Smooth muscle cell of the brain vasculature (primary cell): ENCODE measurements around the gene SSTR4.
"Not testable (repeated sequence)": the region's sequence is repeated elsewhere in the genome, so short reads cannot be mapped to it uniquely, and the experiment has no call there.

Source experiments
- DNase-seq: peaks from one replicate; pipeline ENCODE4 v3.0.0-alpha.2; 2012; ENCODE audit warnings: low read depth, low spot score

Gene SSTR4

DNA sequence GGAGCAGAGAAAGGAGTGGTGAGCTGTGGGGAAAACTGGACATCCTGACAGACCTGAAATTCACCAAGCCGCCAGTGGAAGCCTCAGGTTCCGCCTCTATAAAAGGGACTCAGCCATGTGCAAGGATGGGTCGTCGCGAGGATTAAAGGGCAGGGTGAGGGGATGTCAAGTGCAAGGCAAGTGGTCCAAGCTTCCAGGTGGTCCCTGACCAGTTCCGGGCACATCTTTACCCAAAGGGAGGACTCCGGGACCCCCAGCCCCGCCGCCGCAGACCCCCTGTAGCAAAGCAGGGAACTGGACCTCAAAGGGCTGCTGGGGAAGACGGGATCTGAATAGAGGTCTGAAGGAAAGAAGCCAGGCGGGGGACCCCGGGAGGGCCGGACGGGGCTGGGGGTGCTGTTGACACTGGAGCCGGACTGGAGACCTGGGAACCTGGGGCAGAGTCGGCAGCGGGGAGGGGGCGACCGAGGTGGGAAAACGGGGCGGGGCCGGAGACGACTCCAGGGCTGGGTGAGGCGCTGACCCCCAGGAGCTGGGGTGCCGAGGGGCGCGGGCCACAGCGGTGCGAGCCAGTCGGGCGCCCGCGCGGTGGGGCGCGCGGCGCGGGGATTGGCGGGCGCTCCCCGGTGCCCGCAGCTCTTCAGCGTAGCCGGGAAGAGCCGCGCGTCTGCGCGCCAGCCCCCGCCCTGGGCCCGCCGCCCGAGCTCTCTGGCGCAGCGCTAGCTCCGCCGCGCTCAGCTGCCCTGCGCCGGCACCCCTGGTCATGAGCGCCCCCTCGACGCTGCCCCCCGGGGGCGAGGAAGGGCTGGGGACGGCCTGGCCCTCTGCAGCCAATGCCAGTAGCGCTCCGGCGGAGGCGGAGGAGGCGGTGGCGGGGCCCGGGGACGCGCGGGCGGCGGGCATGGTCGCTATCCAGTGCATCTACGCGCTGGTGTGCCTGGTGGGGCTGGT is at the start of gene SSTR4:
Gene SSTR4 (plus strand): TSS at position 592 of the 951 bp plus-strand sequence. CDS start 172 bp downstream, at position 764.
- DNase-seq = no peak

GRCh38 chr20:22986601-22987000 is 48.5 kb upstream of the SSTR4 start:
- no peak for DNase-seq

DNA sequence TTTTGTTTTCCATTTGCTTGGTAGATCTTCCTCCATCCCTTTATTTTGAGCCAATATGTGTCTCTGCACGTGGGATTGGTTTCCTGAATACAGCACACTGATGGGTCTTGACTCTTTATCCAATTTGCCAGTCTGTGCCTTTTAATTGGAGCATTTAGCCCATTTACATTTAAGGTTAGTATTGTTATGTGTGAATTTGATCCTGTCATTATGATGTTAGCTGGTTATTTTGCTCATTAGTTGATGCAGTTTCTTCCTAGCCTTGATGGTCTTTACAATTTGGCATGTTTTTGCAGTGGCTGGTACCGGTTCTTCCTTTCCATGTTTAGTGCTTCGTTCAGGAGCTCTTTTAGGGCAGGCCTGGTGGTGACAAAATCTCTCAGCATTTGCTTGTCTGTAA is 43.7 kb upstream of the SSTR4 start:
- not testable (repeated sequence) for DNase-seq

GRCh38 chr20:22993823-22994222 is 41.3 kb upstream of the SSTR4 start:
- DNase-seq = no peak

DNA sequence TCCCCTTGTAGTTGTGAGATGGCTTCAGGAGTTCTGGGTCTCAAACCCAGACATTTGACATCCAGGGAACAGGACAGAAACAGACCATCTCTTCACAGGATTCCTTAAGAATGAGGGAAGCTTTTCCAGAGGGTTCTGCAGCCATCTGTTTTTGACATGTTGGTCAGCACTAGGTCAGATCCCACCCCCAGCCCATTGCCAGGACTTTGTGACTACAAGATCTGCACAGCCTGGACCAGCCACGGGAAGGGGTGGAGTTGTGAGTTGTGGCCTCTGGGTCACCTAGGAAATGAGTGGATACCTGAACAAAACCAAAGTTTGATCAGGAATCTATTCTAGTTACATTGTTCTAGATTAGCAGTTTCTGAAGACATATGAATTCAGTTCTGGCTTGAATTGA is 39.2 kb upstream of the SSTR4 start:
- DNase-seq = no peak

DNA sequence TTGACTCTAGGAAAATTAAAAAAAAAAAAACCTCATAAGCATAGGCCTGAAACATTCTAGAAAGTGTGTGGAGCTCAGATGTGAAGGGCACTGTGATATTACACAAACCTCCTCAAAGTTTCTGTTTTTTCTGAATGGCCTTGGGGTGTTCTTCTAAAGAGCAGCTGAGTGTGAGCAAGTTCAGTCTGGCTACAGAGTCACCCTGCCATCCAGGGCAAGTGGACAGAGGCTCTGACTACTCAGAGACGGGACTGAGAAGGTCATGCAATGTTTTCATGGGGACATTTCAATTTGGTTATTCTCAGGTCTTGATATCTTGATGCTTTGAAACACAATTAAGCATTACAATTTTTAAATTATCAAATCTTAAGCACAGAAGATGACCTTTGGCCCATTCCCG is 36.6 kb upstream of the SSTR4 start:
- no peak for DNase-seq

- no peak for DNase-seq
These were observed 35.4 kb upstream of the SSTR4 start for GRCh38 chr20:22999756-23000155.

DNA sequence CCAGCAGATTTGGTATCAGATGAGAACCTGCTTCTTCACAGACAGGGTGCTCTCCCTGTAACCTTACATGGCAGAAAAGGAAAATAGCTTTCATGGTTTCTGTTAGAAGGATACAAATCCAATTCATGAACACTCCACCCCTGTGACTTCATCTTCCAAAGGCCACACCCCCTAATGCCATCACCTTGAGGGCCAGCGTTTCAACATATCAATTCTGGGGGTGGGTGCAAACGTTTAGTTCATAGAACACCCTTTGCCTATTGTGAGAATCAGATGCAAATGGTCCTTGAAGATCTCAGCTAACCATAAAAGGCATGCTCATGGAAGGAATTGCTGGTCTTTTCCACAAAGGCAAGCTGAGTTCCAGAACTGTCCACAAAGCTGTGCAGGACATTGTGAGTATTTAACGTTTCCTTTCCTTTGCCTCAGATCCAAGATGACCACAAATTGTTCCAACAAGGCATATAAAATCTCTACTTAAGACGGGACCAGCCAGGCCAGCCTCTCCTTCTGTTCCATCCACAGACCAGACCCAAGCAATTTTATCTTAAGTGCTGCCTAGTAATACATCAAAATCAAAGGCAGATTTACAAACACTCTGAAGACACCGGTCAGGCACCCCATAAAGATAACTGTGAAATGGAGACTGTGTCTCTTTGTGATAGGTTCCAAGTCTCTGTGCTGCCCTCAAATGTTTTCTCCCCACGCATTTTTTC is 34.7 kb upstream of the SSTR4 start:
- DNase-seq = no peak

GRCh38 chr20:23002276-23002675 is 32.8 kb upstream of the SSTR4 start:
- no peak for DNase-seq

DNA sequence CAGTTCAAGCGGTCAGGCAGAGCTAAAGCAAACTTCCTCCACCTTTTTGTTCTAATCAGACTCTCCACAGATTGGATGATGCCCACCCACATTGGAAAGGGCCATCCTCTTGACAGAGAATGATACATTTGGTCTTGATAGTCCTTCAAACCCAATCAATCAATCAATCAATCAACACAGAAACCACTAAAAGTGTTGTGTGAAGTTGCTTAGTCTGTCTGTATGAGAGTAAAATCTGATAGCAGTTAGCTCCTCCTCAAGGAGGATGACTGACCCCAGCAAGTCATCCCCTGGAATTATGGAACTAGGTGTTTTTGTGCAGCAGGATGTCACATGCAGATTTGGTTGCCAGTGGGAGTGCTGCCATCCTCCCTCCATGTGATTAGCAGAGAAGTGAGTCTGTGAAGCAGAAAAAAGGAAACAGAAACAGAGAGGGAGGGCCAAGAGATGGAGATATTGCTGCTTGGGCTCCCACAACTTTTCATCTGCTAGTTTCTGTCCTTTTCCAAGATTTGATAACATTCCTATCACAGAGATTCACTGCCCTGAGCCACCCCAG is 32.0 kb upstream of the SSTR4 start:
- no peak for DNase-seq

DNA sequence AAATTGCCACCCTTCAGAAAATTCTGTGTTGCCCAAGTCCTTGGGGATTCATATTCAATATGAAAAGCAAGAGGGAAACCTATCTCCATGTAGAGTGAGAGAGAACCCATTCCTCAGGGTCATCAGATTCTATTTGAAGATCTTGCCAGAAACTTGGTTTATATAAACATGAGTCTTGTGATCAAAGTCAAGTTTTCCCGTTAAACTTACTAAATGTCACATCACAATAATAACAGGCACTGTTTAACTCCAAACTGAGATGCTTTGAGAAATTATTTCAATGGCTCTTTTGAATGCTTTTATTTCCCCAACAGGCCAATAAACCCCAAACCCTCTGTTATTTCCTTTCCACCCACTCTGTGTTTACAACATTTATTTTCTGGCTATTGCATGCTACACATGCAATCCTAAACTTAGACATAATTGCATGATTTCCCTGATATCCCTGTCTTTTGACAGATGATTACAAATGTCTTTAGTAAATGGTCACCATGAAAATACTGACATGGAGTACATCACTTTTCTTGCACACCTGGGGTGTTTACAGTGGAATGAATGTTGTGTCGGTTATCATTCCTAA is 31.1 kb upstream of the SSTR4 start:
- no peak for DNase-seq

- DNase-seq = no peak
These were observed 29.3 kb upstream of the SSTR4 start for GRCh38 chr20:23005776-23006175.

- no peak for DNase-seq
These were observed 27.6 kb upstream of the SSTR4 start for GRCh38 chr20:23007462-23007861.

- no peak for DNase-seq
These were observed 27.0 kb upstream of the SSTR4 start for GRCh38 chr20:23007886-23008655.

GRCh38 chr20:23008667-23009066 is 26.4 kb upstream of the SSTR4 start:
- no peak for DNase-seq

DNA sequence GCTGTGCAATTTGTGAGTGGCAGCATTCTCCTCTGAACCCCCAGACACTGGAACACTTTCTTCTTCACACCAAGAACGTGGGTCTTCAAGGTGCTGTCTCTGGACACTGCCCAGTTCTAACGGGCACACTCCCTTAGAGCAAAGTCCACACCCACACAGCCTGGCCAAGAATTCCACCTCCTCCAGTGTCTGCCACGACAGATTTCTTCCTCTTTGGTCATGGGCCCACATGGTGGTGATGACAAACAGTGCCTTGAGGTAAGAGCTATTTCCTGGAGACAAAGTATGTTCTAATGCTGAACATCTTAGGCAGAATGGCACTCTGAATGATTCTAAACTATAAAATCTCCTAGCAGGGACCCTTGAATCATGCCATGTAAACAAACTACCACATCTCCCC is 25.5 kb upstream of the SSTR4 start:
- DNase-seq = no peak

DNA sequence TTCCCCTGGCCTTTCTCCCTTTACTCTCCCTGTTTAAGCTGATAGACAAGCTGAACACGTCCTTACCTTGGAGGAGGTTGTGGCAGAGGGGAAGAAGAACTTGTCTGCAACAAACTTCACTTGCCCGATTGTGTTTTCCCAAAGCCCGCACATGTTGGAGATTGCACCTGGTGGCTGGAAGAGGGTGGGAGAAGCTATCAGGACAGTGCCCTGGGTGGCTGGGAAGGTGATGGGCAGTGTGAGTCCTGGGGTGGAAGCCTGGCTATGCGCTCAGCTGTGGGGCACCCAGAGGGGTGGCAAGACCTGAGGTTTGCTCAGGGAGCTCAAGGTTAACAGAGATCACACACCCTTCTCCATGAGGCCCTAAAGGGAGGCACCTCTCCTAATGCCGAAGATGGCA is 25.0 kb upstream of the SSTR4 start:
- no peak for DNase-seq

DNA sequence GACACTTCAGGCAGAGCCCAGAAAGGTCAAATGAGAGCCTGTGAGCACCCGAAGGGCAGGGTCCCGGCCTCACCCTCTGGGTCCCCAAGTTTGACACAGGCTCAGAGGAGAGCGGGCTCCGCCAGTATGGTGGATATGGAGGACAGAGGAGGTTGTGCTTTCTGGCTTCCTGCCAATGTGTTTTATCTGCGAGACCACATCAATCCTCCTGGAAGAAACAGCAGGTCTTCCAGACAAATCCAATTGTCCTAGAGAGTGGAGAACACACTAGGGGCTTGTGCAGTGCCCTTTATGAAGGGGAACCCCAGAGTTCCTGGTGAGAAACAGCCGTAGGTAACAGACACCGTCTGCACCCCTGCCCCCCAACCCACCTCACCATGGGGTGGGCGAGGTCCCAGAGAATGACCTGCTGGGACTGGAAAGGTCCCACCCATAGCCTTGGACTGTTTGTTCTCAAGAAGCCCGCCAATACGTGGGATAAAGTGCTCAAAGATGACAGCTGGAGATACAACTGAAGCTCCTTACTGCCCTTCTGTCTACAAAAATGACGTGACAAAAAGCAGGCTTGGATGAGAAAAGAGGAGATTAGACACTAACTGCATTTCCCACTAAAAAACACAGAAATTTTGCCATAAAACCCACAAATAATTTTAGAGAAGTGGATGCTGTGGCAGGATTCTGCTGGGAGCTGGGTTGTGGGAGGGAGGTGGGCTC is 23.9 kb upstream of the SSTR4 start:
- no peak for DNase-seq

DNA sequence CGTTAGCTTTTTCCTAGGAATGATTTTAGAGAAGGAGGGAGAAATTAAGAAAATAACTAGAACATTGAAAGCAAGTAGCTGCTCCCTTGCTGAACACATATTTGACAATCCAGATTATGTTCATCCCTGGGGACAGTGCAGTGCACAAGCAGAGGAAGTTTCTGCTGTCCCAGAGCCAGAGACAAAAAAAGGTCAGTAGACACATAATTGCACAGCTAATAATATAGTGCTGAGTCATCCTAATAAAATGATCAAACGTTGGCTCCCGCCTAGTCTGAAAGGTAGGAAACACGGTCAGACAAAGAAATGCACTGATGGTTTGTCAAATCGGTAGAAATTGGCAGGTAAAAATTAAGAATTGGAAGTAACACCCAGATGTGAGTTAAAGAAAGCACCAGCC is 21.7 kb upstream of the SSTR4 start:
- no peak for DNase-seq

GRCh38 chr20:23017516-23017915 is 17.6 kb upstream of the SSTR4 start:
- no peak for DNase-seq

DNA sequence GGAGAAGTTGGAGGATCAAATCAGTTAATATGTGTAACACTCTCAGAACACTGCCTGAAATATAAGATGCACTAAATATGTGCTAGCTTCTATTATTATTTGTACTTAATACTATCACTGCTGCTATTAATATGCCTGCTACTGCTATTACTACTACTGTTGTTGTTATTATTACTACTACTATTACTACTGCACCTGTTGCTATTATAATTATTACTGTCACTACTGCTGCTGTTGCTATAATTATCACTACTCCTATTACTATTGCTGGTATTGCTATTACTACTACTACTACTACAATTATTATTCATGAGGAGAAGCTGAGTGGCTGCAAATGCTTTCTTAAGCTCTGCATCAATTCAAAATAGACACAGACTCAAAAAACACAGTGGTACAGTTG is 16.7 kb upstream of the SSTR4 start:
- DNase-seq = no peak
